HG02943 (cell line): Measurements from ENCODE around the gene RARB.

ENCODE experiments used
- ATAC-seq: cut with Tn5 transposase; IDR thresholded peaks from one replicate; pipeline ENCODE4 v1.9.1; 2021; ENCODE audit warnings: mild to moderate bottlenecking, low read depth, moderate library complexity; ENCODE audit not compliant: unreplicated experiment

The RARB gene

GRCh38 chr3:25420885-25421284, 7.2 kb upstream of the RARB start:
- ATAC-seq, result no peak

GRCh38 chr3:25421747-25422146, 6.3 kb upstream of the RARB start:
- no peak for ATAC-seq

- ATAC-seq, result no peak
Measured at GRCh38 chr3:25423780-25424588, 4.1 kb upstream of the RARB start.

- no peak for ATAC-seq
Measured at GRCh38 chr3:25424614-25425013, 3.4 kb upstream of the RARB start.

- no peak for ATAC-seq
Measured at GRCh38 chr3:25426408-25426807, 1.7 kb upstream of the RARB start.

GRCh38 chr3:25427155-25427554, 908 bp upstream of the RARB start:
- ATAC-seq, result no peak

- no peak for ATAC-seq
Measured at GRCh38 chr3:25427563-25427941, 511 bp upstream of the RARB start.

GRCh38 chr3:25428789-25429335, 799 bp downstream of the RARB start:
- ATAC-seq, result no peak

GRCh38 chr3:25429361-25430286, 1.6 kb downstream of the RARB start:
- ATAC-seq, result no peak

- no peak for ATAC-seq
Measured at GRCh38 chr3:25430287-25430934, 2.3 kb downstream of the RARB start.

- ATAC-seq, result no peak
Measured at GRCh38 chr3:25430935-25431770, 3.1 kb downstream of the RARB start.

- ATAC-seq, result no peak
Measured at GRCh38 chr3:25432176-25432720, 4.2 kb downstream of the RARB start.

- no peak for ATAC-seq
Measured at GRCh38 chr3:25433106-25433505, 5.0 kb downstream of the RARB start.

- no peak for ATAC-seq
Measured at GRCh38 chr3:25433868-25434267, 5.8 kb downstream of the RARB start.

GRCh38 chr3:25437953-25438352, 9.9 kb downstream of the RARB start:
- no peak for ATAC-seq

- ATAC-seq, result no peak
Measured at GRCh38 chr3:25438791-25439555, 10.9 kb downstream of the RARB start.

- no peak for ATAC-seq
Measured at GRCh38 chr3:25441234-25441856, 13.3 kb downstream of the RARB start.

- ATAC-seq, result no peak
Measured at GRCh38 chr3:25442486-25442885, 14.4 kb downstream of the RARB start.
